Fibroblast of villous mesenchyme (primary cell): Measurements from ENCODE around the gene SNPH. TPM values are rescaled to one million over a fixed set of nuclear protein-coding genes. Genes with fewer than 3 reads are reported as not detected.
"Not testable (repeated sequence)": the region's sequence is repeated elsewhere in the genome, so short reads cannot be mapped to it uniquely, and the experiment has no call there.

Experiments used
- DNase-seq: peaks from one replicate; pipeline ENCODE4 v3.0.0-alpha.2; 2010; ENCODE audit warnings: low read depth
- H3K4me3 ChIP-seq: 2 replicates; pipeline ENCODE4 v1.5.1; 2011; ENCODE audit warnings: low read depth, mild to moderate bottlenecking, low read length
- CTCF ChIP-seq: IDR thresholded peaks from 2 replicates; pipeline ENCODE4 v1.5.1; 2012; ENCODE audit warnings: low read depth, mild to moderate bottlenecking, low read length; ENCODE audit not compliant: insufficient read depth
- total RNA-seq: library from RNA; depleted of rRNA; stranded (reverse); fragments of >200 nt; gene quantifications from 2 replicates; pipeline ENCODE4 v1.2.3, GENCODE V29; 2012

Gene SNPH, protein sequence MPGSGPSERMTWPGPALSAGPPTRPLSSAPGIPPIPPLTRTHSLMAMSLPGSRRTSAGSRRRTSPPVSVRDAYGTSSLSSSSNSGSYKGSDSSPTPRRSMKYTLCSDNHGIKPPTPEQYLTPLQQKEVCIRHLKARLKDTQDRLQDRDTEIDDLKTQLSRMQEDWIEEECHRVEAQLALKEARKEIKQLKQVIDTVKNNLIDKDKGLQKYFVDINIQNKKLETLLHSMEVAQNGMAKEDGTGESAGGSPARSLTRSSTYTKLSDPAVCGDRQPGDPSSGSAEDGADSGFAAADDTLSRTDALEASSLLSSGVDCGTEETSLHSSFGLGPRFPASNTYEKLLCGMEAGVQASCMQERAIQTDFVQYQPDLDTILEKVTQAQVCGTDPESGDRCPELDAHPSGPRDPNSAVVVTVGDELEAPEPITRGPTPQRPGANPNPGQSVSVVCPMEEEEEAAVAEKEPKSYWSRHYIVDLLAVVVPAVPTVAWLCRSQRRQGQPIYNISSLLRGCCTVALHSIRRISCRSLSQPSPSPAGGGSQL
- total RNA-seq = 8.7 and 10.8 TPM in 2 replicates

DNA sequence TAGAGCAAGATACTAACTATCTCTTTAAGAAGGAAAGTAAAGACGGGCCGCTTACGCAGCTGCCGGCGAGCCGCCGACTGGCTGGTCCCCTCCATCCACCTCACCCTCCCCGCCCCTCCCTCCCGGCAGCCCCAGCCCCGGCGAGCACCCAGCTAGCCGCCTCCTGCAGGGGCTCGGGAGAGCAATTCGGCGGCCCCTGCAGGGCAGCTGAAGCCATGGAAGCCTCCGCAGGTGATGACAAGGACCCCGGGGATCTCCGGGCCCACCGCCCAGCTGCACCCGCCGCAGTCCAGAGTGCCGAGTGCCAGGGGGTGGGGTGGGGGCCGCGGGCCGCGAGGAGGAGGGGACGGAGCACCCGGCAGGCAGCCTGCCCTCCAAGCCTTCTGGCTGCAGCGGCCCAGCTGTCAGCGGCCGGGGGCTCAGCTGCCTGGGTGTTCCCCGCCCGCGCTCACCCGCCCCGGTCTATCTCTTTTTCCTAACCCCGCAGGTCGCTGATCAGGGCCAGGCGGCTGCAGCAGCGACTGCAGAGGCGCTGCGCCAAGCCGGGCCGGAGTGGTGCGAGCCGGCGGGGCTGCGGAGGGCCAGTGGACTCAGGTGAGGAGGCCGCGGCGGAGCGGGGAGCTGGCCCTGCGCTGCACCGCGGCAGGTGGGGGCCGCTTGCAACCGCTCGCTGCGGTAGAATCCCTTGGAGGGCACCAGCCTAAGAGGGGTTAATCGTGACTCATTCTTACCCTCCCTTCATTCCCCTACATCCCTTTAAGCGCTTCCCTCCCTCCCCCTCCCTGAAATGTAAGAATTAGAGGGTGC, at the start of gene SNPH:
Gene SNPH, plus strand, starts transcription at position 128 of the 807 bp plus-strand sequence. CDS start 29,946 bp downstream, outside the sequence.
- TF ChIP-seq CTCF = no peak
- H3K4me3 ChIP-seq = peak within 1 kb of the TSS; percentile 76
- DNase-seq = peak; percentile 86

DNA sequence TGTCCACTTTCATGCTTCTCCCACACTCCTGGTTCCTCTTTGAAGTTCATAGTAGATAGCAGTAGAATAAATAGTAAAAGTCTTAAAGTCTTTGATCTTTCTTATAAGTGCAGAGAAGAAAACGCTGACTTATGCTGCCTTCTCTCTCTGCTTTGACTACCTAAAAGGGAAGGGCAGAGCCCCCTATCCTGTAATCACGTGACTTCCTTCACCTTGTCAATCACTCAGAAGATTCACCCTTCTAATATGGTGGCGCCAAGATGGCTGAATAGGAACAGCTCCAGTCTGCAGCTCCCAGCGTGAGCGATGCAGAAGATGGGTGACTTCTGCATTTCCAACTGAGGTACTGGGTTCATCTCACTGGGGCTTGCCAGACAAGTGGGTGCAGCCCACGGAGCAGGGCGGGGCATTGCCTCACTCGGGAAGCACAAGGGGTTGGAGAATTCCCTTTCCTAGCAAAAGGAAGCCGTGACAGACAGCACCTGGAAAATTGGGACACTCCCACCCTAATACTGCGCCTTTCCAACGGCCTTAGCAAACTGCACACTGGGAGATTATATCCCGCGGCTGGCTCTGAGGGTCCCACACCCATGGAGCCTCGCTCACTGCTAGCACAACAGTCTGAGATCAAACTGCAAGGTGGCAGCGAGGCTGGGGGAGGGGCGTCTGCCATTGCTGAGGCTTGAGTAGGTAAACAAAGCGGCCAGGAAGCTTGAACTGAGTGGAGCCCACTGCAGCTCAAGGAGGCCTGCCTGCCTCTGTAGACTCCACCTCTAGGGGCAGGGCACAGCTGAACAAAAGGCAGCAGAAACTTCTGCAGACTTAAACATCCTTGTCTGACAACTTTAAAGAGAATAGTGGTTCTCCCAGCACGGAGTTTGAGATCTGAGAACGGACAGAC, 49.3 kb upstream of the SNPH start:
- not testable (repeated sequence) for H3K4me3 ChIP-seq, DNase-seq

DNA sequence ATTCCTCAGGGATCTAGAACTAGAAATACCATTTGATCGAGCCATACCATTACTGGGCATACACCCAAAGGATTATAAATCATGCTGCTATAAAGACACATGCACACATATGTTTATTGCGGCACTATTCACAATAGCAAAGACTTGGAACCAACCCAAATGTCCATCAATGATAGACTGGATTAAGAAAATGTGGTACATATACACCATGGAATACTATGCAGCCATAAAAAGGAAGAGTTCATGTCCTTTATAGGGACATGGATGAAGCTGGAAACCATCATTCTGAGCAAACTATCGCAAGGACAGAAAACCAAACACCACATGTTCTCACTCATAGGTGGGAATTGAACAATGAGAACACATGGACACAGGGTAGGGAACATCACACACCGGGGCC, 43.3 kb upstream of the SNPH start:
- H3K4me3 ChIP-seq, DNase-seq: not testable (repeated sequence)

DNA sequence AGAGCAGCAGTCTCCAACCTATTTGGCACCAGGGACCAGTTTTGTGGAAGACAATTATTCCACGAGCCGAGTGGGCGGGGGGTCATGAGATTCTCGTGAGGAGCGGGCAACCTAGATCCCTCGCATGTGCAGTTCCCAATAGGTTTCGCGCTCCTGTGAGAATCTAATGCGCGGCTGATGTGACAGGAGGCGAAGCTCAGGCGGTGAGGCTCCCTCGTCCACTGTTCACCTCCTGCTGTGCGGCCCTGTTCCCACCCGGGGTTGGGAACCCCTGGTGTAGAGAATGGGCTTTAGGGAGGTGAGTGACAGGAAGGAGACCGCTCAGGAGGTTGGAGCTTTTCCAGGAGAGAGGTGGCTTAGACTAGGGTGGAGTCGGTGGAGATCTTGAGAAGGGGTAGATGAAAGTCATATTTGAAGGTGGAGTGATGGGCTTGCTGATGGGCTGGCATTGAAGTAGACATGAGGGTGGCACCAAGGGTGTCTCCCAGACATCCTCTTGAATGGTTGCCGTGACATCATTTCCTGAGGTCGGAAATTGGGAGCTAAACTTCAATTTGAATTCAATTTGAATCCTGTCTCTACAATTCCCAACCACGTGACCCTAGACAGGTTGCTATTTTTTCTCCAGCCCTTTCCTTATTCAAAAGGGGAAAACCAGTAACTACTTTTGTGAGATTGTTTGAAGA, 41.7 kb upstream of the SNPH start:
- H3K4me3 ChIP-seq = no peak overlapping the region
- DNase-seq = no peak
- TF ChIP-seq CTCF = no peak

GRCh38 chr20:1225263-1225782, 40.8 kb upstream of the SNPH start:
- TF ChIP-seq CTCF = no peak
- H3K4me3 ChIP-seq = peak overlapping the region; percentile 60
- DNase-seq = no peak

DNA sequence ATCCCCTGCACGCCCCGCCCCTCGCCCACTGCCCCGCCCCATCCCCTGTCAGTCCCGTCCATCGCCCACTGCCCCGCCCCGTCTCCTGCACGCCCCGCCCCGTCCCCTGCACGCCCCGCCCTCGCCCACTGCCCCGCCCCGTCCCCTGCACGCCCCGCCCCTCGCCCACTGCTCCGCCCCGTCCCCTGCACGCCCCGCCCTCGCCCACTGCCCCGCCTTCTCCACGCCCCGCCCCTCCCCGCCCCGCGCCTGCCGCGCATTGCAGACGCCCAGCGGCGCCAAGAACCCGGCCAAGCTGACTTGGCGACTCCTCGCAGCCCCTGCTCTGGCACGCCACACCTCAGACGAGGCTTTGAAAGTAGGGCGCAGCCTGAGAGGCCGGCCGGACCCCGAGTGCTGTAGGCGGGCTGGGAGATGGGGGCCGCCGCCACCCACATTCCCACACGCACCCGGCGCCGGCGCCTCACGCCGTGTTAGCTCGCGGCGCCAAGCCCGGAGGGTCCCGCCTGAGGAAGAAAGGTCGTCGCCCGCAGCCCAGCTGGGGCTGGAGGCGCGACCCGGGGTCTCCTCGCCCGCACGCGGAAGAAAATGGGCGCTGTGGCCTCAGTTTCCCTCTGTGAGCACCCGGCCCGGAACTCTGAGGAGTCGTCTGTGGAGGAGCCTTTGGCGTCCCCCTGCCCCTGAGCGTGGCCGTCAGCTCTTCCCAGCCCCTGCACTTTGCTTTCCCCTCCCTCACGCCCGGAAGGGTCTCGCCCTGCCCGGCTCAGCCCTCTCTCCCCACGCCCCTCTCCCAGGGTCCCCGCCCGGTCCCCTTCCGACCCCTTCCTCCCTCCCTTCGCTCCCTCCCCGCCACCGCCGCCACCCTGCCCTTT, 40.1 kb upstream of the SNPH start, which contains the start of gene RAD21L1:
Gene RAD21L1, plus strand, starts transcription at position 262 of the 872 bp plus-strand sequence. CDS start 2,410 bp downstream, outside the sequence.
- no peak for TF ChIP-seq CTCF
- peak within 1 kb of the TSS; percentile 77 for H3K4me3 ChIP-seq
- peak; percentile 85 for DNase-seq
